Effector memory CD4-positive, alpha-beta T cell (primary cell): ENCODE data around the gene SRGAP1.
"Not testable (repeated sequence)": the region's sequence is repeated elsewhere in the genome, so short reads cannot be mapped to it uniquely, and the experiment has no call there.

ENCODE experiments used
- DNase-seq, 3 donors: peaks; one replicate each; pipeline ENCODE4 v3.0.0-alpha.2; 2020
- H3K27ac ChIP-seq: 2 replicates; pipeline ENCODE4 v1.7.0; 2013; ENCODE audit warnings: mild to moderate bottlenecking, low read length, moderate library complexity; ENCODE audit not compliant: insufficient read depth, poor library complexity, severe bottlenecking
- H3K27me3 ChIP-seq: replicated peaks from 2 replicates; pipeline ENCODE4 v1.7.0; 2013; ENCODE audit warnings: mild to moderate bottlenecking, low read length; ENCODE audit not compliant: insufficient read depth, control insufficient read depth, poor library complexity, severe bottlenecking
- H3K36me3 ChIP-seq: 2 replicates; pipeline ENCODE4 v1.7.0; 2013; ENCODE audit warnings: mild to moderate bottlenecking, low read length, moderate library complexity; ENCODE audit not compliant: control insufficient read depth, insufficient read depth
- H3K4me1 ChIP-seq: 2 replicates; pipeline ENCODE4 v1.7.0; 2013; ENCODE audit warnings: low read length, mild to moderate bottlenecking; ENCODE audit not compliant: control insufficient read depth, insufficient read depth, poor library complexity, severe bottlenecking
- H3K4me3 ChIP-seq: 2 replicates; pipeline ENCODE4 v1.7.0; 2013; ENCODE audit warnings: low read length, low read depth, mild to moderate bottlenecking; ENCODE audit not compliant: insufficient read depth, poor library complexity, severe bottlenecking
- H3K9me3 ChIP-seq: 2 replicates; pipeline ENCODE4 v1.7.0; 2013; ENCODE audit warnings: mild to moderate bottlenecking, low read length, moderate library complexity; ENCODE audit not compliant: control insufficient read depth

Gene SRGAP1

DNA sequence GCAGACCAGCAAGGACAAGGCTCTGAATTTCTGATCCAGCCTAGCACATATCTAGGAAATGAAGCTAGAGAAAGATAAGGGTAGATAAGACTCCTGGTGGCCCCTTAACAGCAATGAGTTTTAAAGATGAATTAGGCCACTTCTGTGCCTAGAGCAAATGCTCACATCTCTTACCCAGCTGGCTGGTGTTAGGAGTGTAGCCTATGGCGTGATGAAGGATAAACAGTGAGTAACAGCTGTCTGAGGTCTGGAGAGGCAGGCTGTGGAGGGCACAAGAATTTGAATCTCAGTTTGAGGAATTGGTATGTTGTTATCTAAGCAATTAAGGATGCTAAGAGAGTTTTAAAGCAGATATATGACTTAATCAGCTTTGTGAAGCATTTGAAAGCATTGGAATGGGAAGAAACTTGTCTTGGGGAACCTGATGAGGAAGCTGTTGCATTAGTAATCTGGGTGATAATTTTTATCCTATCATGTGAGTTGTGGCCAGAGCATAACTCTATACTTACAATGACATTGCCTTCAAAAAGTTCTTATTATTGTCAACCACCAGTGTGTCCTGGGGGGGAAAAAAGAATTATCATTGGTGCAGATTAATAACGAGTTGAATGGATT lies 161.8 kb downstream of the SRGAP1 start:
- H3K4me3 ChIP-seq: no peak overlapping the region
- no peaks in the 10 kb centered on the region for H3K9me3 ChIP-seq
- DNase-seq: no peak
- H3K27me3 ChIP-seq: no peaks in the 10 kb centered on the region
- H3K4me1 ChIP-seq: no peaks in the 10 kb centered on the region
- no peaks in the 10 kb centered on the region for H3K36me3 ChIP-seq
- H3K27ac ChIP-seq: no peak overlapping the region

DNA sequence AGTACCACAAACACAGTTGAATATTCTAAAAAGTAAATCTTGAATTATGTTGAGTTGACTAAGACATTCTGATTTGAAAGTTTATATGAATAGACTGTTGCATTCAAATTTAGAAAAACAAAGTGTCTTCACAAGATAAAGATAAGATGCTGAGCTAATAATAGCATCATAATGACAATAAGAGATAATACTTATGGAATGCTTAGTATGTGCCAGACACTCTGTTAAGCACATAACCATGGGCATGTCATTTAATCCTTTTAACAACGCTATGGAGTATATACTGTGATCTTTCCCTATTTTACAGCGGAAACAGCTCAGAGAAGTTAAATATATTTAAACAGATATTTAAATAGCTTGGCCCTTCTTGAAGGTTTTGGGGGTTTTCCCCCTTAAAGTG lies 163.4 kb downstream of the SRGAP1 start:
- no peak overlapping the region for H3K4me3 ChIP-seq
- DNase-seq: no peak
- H3K9me3 ChIP-seq: no peaks in the 10 kb centered on the region
- H3K36me3 ChIP-seq: no peaks in the 10 kb centered on the region
- H3K27me3 ChIP-seq: no peaks in the 10 kb centered on the region
- H3K4me1 ChIP-seq: no peaks in the 10 kb centered on the region
- H3K27ac ChIP-seq: no peak overlapping the region

DNA sequence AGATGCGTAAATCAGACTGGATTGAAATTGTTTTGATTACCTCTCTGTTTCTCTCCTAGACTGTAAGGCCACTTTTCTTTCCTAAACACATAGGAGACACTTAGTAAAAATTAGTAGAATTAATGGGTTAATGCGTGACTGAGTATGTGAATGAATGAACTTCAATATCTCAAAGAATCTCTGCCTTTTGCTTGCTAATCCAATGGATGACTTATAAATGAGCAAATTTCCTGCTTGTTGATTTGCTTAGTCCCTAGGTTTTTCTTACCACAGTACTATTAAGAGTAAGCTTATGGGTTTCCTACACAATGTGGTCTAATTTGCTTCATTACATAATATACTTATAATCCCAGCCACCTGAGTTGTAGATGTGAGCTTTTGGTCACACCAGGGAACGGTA lies 164.1 kb downstream of the SRGAP1 start:
- Histone ChIP-seq H3K4me3 (no peak overlapping the region), H3K27ac (no peak overlapping the region), H3K4me1 (no peaks in the 10 kb centered on the region)

DNA sequence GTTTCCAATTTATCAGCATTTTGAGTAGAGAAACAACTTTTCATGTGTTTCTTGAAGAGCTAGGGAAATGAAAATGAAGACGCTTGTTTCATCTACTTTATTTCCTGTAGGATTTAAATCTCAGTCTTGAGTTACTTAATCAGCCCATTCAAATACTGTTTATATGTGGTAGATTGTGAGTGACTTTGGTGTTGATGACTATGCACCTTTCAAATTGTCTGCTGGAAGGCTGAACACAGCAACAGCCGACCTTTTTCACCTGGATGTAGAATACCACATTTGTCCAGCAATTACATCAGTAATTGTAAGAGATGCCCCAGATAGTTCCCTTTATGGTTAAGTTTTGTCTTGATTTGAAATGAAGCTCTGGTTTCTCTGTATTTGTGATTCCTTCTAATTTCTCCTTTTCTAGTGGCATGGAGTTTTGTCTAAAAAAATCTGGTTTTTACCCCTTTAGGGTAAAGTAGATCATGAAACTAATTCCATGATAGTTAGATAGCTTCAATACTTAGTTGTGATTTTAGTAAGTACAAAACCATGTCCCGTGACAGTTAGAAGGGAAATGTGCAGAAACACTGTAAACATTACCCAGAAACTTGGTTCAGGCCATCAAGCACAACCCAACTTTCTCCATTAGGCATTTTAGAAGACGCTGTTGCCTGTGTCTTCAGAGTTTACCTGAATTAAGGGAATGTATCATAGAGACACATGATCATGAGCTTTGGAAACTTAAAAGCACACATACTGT lies 165.0 kb downstream of the SRGAP1 start:
- Histone ChIP-seq H3K9me3 (no peaks in the 10 kb centered on the region), H3K27ac (no peak overlapping the region), H3K27me3 (no peaks in the 10 kb centered on the region), H3K36me3 (no peaks in the 10 kb centered on the region), H3K4me1 (no peaks in the 10 kb centered on the region), H3K4me3 (no peak overlapping the region)
- DNase-seq: no peak

More for the DNA sequence above, 164.1 kb downstream of the SRGAP1 start:
- Histone ChIP-seq H3K9me3 (no peaks in the 10 kb centered on the region), H3K36me3 (no peaks in the 10 kb centered on the region), H3K27me3 (no peaks in the 10 kb centered on the region)
- DNase-seq: no peak

DNA sequence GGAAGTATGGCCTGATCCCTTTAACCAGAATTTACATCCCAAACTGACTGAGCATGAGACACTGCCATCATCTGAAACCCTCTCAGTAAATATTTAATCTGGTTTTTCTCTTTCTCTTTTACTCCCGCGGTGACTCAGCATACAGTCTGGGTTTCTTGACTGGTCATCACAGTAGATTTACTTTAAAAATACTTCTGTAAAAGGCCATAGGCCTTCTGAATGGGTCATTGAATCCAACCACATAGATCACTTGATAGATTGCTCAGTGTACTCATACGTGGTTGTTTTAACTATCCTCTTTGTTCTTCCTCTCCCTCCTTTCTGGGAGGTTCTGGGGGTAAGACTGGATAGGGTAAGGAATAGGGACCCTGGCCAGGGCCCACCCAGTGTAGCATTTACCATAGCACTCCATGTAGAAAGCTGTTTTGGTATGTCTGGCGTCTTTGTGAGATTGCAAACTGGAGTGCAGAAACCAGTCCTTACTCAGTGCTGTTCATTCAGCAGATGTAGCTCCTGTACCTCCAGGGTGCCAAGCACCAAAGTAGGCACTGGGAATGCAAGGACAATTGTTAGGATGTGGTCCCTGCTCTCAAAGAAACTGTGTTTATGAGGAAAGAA lies 165.7 kb downstream of the SRGAP1 start:
- no peak overlapping the region for H3K4me3 ChIP-seq
- no peaks in the 10 kb centered on the region for H3K27me3 ChIP-seq
- no peaks in the 10 kb centered on the region for H3K4me1 ChIP-seq
- no peaks in the 10 kb centered on the region for H3K9me3 ChIP-seq
- H3K36me3 ChIP-seq: no peaks in the 10 kb centered on the region
- H3K27ac ChIP-seq: no peak overlapping the region
- DNase-seq: no peak

DNA sequence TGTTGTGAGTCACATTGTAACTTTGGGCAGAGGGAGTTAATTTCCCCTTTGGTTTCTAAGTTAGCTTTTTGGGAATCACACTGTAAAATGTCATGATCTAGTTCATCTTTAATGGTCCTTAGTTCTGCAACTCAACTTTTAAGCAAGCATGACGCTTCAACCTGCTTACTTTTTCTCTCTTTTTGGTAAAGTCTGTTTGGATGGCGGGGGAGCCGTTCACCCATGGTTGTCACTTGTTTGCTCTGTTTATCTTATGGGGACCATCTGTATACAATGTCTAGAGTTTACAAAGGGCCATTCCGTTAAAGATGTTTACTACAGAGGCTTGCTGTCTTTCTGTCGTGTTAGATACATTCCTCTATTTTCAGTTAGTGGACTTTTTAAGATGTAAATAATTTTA lies 172.0 kb downstream of the SRGAP1 start:
- Histone ChIP-seq H3K27ac (no peak overlapping the region), H3K9me3 (no peaks in the 10 kb centered on the region), H3K4me3 (no peak overlapping the region), H3K27me3 (no peaks in the 10 kb centered on the region), H3K36me3 (no peaks in the 10 kb centered on the region), H3K4me1 (no peaks in the 10 kb centered on the region)
- DNase-seq: no peak

DNA sequence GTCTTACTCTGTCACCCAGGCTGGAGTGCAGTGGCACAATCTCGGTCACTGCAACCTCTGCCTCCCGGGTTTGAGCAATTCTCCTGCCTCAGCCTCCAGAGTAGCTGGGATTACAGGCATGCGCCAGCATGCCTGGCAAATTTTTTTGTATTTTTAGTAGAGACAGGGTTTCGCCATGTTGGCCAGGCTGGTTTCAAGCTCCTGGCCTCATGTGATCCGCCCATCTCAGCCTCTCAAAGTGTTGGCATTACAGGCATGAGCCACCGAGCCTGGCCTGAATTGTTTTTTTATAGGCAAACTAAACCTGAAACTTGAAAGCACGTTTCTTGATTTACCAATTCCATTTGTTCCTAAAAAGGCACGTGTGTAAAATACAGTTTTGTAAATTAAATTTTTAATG lies 173.6 kb downstream of the SRGAP1 start:
- not testable (repeated sequence) for H3K9me3 ChIP-seq, H3K36me3 ChIP-seq, H3K27me3 ChIP-seq, DNase-seq, H3K4me3 ChIP-seq, H3K27ac ChIP-seq, H3K4me1 ChIP-seq

DNA sequence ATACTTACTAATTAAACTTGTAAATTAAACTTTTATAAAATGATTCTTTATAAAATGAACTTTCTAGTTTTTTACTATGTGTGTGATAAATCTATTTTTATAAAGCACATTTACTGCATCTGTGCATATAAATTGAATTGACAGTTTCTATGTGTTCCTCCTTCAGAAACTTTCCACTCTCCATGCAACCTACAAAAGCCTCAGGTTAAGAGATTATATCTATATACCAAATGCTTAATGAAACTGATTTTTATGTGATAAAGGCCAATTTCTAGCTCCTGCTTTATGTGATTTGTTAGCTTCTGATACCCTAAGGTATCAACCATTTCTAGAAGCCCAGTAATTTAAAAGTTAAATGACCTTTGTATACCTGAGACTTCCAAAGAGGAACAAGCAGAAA lies 174.0 kb downstream of the SRGAP1 start:
- H3K27me3 ChIP-seq: no peaks in the 10 kb centered on the region
- H3K4me3 ChIP-seq: no peak overlapping the region
- no peak overlapping the region for H3K27ac ChIP-seq
- no peaks in the 10 kb centered on the region for H3K36me3 ChIP-seq
- H3K9me3 ChIP-seq: no peaks in the 10 kb centered on the region
- no peaks in the 10 kb centered on the region for H3K4me1 ChIP-seq
- no peak for DNase-seq

DNA sequence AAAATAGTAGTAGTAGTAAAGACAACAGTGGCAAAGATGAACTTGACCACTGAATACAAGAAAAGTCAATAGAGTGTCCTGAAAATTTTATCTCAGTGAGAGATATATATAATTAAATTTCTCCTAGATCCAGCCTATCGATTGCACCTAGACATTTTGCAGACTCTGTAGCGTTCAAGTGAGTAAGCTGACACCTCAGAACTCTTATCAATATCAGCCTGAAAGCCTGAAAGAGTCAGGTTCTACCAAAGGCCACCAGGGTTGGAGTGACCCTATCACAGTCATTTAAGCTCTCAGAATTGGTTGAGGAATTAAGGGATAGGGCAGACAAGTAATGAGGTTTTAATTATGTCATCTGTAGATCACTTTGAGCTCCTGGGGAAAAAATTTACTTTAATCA lies 174.6 kb downstream of the SRGAP1 start:
- Histone ChIP-seq H3K27me3 (no peaks in the 10 kb centered on the region), H3K4me3 (no peak overlapping the region), H3K4me1 (no peaks in the 10 kb centered on the region), H3K9me3 (no peaks in the 10 kb centered on the region), H3K36me3 (no peaks in the 10 kb centered on the region), H3K27ac (no peak overlapping the region)
- DNase-seq: no peak

DNA sequence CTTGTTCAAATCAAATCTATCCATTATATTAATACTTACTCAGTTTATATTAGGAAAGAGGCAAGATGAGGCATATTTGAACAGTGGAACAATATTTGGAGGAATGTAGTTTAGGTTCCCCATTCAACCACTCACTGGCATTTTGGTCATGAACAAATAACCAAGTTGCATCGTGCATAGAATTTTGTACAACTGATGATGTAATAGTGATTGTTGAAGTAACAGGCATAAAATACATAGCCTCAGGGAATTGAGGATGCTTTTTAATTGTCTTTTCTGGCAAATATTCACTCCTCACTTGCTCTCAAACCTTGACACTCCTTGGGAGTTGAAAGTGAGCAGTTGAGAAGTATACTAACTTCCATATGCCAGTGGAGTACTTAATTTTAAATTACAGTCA lies 175.2 kb downstream of the SRGAP1 start:
- Histone ChIP-seq H3K4me1 (no peaks in the 10 kb centered on the region), H3K27me3 (no peaks in the 10 kb centered on the region), H3K36me3 (no peaks in the 10 kb centered on the region), H3K27ac (no peak overlapping the region), H3K4me3 (no peak overlapping the region), H3K9me3 (no peaks in the 10 kb centered on the region)
- DNase-seq: no peak
